WTC11 (cell line): ENCODE results near the gene MSI2. TPM values are rescaled to one million over a fixed set of nuclear protein-coding genes. Genes with fewer than 3 reads are reported as not detected.

ENCODE experiments used
- ATAC-seq: fragments of 200-7000 bp; cut with Tn5 transposase; 2 replicates; pipeline ENCODE4 v1.10.0; 2021; ENCODE audit warnings: mild to moderate bottlenecking, moderate library complexity
- CTCF ChIA-PET: fragments of 300-600 bp; sonication (Branson Sonifier 250); formaldehyde crosslinking; loops from one replicate; lab custom pipeline; 2021; ENCODE audit warnings: antibody characterized with exemption; lab: Charles Lee
- POLR2A ChIA-PET: fragments of 350-600 bp; sonication (Branson Sonifier 250); formaldehyde crosslinking; loops from one replicate; lab custom pipeline; 2021; ENCODE audit warnings: antibody characterized with exemption; lab: Charles Lee
- DNase-seq: peaks from one replicate; pipeline ENCODE4 v3.0.0; 2021; ENCODE audit warnings: low spot score
- H3K27ac Mint-ChIP-seq: 2 replicates; pipeline ENCODE4 v1.8.0; 2021; ENCODE audit warnings: mixed read lengths
- H3K27me3 Mint-ChIP-seq: 2 replicates; pipeline ENCODE4 v1.8.0; 2021; ENCODE audit warnings: low read depth, mild to moderate bottlenecking, moderate library complexity, mixed read lengths
- H3K36me3 Mint-ChIP-seq: 2 replicates; pipeline ENCODE4 v1.8.0; 2021; ENCODE audit warnings: mixed read lengths
- H3K4me1 Mint-ChIP-seq: 2 replicates; pipeline ENCODE4 v1.8.0; 2022; ENCODE audit warnings: mixed read lengths
- H3K4me3 Mint-ChIP-seq: 2 replicates; pipeline ENCODE4 v1.8.0; 2021; ENCODE audit warnings: mild to moderate bottlenecking, moderate library complexity, mixed read lengths
- H3K9me3 Mint-ChIP-seq: 2 replicates; pipeline ENCODE4 v1.8.0; 2021; ENCODE audit warnings: mixed read lengths
- E2F5 ChIP-seq: sonication (generic); formaldehyde crosslinking; IDR thresholded peaks from 2 replicates; pipeline ENCODE4 v1.8.1; 2022; ENCODE audit warnings: mild to moderate bottlenecking, moderate library complexity, missing genetic modification reagents
- EMX1 ChIP-seq: fragments of 250-450 bp; sonication (Bioruptor Pico); IDR thresholded peaks from 2 replicates; pipeline ENCODE4 v1.8.0; 2021; ENCODE audit warnings: mild to moderate bottlenecking
- ESRRA ChIP-seq: sonication (generic); formaldehyde crosslinking; IDR thresholded peaks from 2 replicates; pipeline ENCODE4 v1.8.1; 2022; ENCODE audit warnings: mild to moderate bottlenecking, missing genetic modification reagents, borderline replicate concordance
- IRF1 ChIP-seq: sonication (generic); formaldehyde crosslinking; IDR thresholded peaks from 2 replicates; pipeline ENCODE4 v1.8.0; 2023; ENCODE audit warnings: missing genetic modification reagents
- JUN ChIP-seq: sonication (generic); formaldehyde crosslinking; IDR thresholded peaks from 2 replicates; pipeline ENCODE4 v1.8.0; 2023; ENCODE audit warnings: mild to moderate bottlenecking, missing genetic modification reagents
- MXD4 ChIP-seq: fragments of 250-450 bp; sonication (Bioruptor Pico); IDR thresholded peaks from 2 replicates; pipeline ENCODE4 v1.8.0; 2021; ENCODE audit warnings: mild to moderate bottlenecking, moderate library complexity, borderline replicate concordance
- NR2C2 ChIP-seq: sonication (generic); formaldehyde crosslinking; IDR thresholded peaks from 2 replicates; pipeline ENCODE4 v1.8.0; 2022; ENCODE audit warnings: mild to moderate bottlenecking, missing genetic modification reagents
- OVOL2 ChIP-seq: fragments of 250-450 bp; sonication (Bioruptor Pico); IDR thresholded peaks from 2 replicates; pipeline ENCODE4 v1.9.0; 2021; ENCODE audit warnings: mild to moderate bottlenecking, borderline replicate concordance
- SMAD3 ChIP-seq: sonication (generic); formaldehyde crosslinking; IDR thresholded peaks from 2 replicates; pipeline ENCODE4 v1.8.0; 2022; ENCODE audit warnings: missing genetic modification reagents, mild to moderate bottlenecking, borderline replicate concordance
- SMAD4 ChIP-seq: sonication (generic); formaldehyde crosslinking; IDR thresholded peaks from 2 replicates; pipeline ENCODE4 v1.8.0; 2022; ENCODE audit warnings: mild to moderate bottlenecking, missing genetic modification reagents
- TCF7 ChIP-seq: sonication (generic); formaldehyde crosslinking; IDR thresholded peaks from 2 replicates; pipeline ENCODE4 v1.8.0; 2022; ENCODE audit warnings: mild to moderate bottlenecking, low read depth, missing genetic modification reagents, moderate library complexity
- ZNF121 ChIP-seq: sonication (generic); formaldehyde crosslinking; IDR thresholded peaks from 2 replicates; pipeline ENCODE4 v1.8.0; 2023; ENCODE audit warnings: missing genetic modification reagents
- ZNF317 ChIP-seq: sonication (generic); formaldehyde crosslinking; IDR thresholded peaks from 2 replicates; pipeline ENCODE4 v1.8.1; 2023; ENCODE audit warnings: low read depth, mild to moderate bottlenecking, moderate library complexity, missing genetic modification reagents, borderline replicate concordance
- ZNF416 ChIP-seq: fragments of 250-450 bp; sonication (Bioruptor Pico); IDR thresholded peaks from 2 replicates; pipeline ENCODE4 v1.9.0; 2021; ENCODE audit warnings: mild to moderate bottlenecking, inconsistent platforms
- ZNF425 ChIP-seq: fragments of 250-450 bp; sonication (Bioruptor Pico); conservative IDR thresholded peaks from 2 replicates; pipeline ENCODE4 v1.9.0; 2021; ENCODE audit warnings: mild to moderate bottlenecking
- total RNA-seq: library from RNA; stranded (reverse); gene quantifications from 3 replicates; pipeline ENCODE4 v1.2.3, GENCODE V29; 2021
- TF ChIP-seq, protein P1 (sequence below): sonication (generic); formaldehyde crosslinking; conservative IDR thresholded peaks from 2 replicates; pipeline ENCODE4 v1.8.1; 2023; ENCODE audit warnings: mild to moderate bottlenecking, low read depth, missing genetic modification reagents, moderate library complexity
- TF ChIP-seq, protein P2 (sequence below): sonication (generic); formaldehyde crosslinking; IDR thresholded peaks from 2 replicates; pipeline ENCODE4 v1.8.0; 2022; ENCODE audit warnings: missing genetic modification reagents
- TF ChIP-seq, protein P3 (sequence below): fragments of 250-450 bp; sonication (Bioruptor Pico); IDR thresholded peaks from 2 replicates; pipeline ENCODE4 v2.1.2; 2022; ENCODE audit warnings: mild to moderate bottlenecking, moderate library complexity

MSI2 gene
- total RNA-seq, 1 experiment from 2014 or later, result 82.1 TPM

DNA sequence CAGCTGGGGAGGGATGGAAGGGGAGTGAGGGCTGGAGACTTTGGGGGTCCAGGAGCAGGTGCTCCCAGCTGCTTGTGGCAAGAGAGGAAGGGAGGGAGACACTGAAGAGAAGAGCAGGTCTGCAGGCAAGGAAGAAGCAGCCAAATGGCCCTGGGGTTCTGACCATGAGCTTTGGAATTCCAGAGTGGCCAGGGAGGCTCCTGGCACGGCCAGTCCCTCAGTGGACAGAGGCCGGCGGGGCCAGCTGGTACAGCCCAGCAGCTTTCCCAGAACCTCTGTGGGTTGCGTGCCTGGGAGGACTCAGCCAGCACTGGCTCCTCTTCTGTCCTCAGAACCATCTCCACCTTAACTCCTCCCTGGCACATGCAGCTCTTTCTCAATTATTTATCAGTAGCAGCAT, 233.0 kb downstream of the MSI2 start:
- ChIA-PET CTCF (interaction anchor here (1.3 to 1.4 kb wide), 2 partner anchors 27 to 246 kb away, joined by 3 to 5 read pairs; no protein-coding TSS in a partner anchor), POLR2A (interaction anchor here (1.2 to 1.3 kb wide), 2 partner anchors 8 to 18 kb away, joined by 3 to 6 read pairs; no protein-coding TSS in a partner anchor)
- DNase-seq (no peak), ATAC-seq (no peak)
- Mint-ChIP-seq H3K9me3 (no peaks in the 10 kb centered on the region), H3K27me3 (no peaks in the 10 kb centered on the region; the same call in 1 of the 2 replicates), H3K4me1 (peaks cover 40% of the 10 kb centered on the region), H3K36me3 (no peaks in the 10 kb centered on the region), H3K4me3 (no peak overlapping the region), H3K27ac (no peak overlapping the region; the same call in 1 of the 2 replicates)
- TF ChIP-seq ZNF425 (CRISPR knock-in tag) (no peak), NR2C2 (CRISPR knock-in tag) (no peak)

- TF ChIP-seq JUN (CRISPR knock-in tag) (no peak), ZNF121 (CRISPR knock-in tag) (no peak), ZNF416 (CRISPR knock-in tag) (no peak), SMAD4 (CRISPR knock-in tag) (no peak)
- TF ChIP-seq, protein P1, sequence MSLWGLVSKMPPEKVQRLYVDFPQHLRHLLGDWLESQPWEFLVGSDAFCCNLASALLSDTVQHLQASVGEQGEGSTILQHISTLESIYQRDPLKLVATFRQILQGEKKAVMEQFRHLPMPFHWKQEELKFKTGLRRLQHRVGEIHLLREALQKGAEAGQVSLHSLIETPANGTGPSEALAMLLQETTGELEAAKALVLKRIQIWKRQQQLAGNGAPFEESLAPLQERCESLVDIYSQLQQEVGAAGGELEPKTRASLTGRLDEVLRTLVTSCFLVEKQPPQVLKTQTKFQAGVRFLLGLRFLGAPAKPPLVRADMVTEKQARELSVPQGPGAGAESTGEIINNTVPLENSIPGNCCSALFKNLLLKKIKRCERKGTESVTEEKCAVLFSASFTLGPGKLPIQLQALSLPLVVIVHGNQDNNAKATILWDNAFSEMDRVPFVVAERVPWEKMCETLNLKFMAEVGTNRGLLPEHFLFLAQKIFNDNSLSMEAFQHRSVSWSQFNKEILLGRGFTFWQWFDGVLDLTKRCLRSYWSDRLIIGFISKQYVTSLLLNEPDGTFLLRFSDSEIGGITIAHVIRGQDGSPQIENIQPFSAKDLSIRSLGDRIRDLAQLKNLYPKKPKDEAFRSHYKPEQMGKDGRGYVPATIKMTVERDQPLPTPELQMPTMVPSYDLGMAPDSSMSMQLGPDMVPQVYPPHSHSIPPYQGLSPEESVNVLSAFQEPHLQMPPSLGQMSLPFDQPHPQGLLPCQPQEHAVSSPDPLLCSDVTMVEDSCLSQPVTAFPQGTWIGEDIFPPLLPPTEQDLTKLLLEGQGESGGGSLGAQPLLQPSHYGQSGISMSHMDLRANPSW (CRISPR knock-in tag), result no peak
- TF ChIP-seq, protein P2, sequence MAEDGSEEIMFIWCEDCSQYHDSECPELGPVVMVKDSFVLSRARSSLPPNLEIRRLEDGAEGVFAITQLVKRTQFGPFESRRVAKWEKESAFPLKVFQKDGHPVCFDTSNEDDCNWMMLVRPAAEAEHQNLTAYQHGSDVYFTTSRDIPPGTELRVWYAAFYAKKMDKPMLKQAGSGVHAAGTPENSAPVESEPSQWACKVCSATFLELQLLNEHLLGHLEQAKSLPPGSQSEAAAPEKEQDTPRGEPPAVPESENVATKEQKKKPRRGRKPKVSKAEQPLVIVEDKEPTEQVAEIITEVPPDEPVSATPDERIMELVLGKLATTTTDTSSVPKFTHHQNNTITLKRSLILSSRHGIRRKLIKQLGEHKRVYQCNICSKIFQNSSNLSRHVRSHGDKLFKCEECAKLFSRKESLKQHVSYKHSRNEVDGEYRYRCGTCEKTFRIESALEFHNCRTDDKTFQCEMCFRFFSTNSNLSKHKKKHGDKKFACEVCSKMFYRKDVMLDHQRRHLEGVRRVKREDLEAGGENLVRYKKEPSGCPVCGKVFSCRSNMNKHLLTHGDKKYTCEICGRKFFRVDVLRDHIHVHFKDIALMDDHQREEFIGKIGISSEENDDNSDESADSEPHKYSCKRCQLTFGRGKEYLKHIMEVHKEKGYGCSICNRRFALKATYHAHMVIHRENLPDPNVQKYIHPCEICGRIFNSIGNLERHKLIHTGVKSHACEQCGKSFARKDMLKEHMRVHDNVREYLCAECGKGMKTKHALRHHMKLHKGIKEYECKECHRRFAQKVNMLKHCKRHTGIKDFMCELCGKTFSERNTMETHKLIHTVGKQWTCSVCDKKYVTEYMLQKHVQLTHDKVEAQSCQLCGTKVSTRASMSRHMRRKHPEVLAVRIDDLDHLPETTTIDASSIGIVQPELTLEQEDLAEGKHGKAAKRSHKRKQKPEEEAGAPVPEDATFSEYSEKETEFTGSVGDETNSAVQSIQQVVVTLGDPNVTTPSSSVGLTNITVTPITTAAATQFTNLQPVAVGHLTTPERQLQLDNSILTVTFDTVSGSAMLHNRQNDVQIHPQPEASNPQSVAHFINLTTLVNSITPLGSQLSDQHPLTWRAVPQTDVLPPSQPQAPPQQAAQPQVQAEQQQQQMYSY (CRISPR knock-in tag), result peak; percentile 43; the same call in 1 of the 2 replicates
- H3K9me3 Mint-ChIP-seq, result no peaks in the 10 kb centered on the region
- H3K27me3 Mint-ChIP-seq, result no peaks in the 10 kb centered on the region; the same call in 1 of the 2 replicates
- ChIA-PET CTCF (interaction anchor here (0.7 to 1.5 kb wide), 4 partner anchors 18 to 247 kb away, joined by 3 to 5 read pairs (median 4); no protein-coding TSS in a partner anchor), POLR2A (no interaction called here)
- H3K4me3 Mint-ChIP-seq, result no peak overlapping the region
- ATAC-seq (no peak), DNase-seq (no peak)
- no peaks in the 10 kb centered on the region for H3K36me3 Mint-ChIP-seq
- peaks cover 34% of the 10 kb centered on the region for H3K4me1 Mint-ChIP-seq
- H3K27ac Mint-ChIP-seq, result peak overlapping the region; percentile 85; the same call in 1 of the 2 replicates
Measured at GRCh38 chr17:57490111-57490845, 234.0 kb downstream of the MSI2 start.

DNA sequence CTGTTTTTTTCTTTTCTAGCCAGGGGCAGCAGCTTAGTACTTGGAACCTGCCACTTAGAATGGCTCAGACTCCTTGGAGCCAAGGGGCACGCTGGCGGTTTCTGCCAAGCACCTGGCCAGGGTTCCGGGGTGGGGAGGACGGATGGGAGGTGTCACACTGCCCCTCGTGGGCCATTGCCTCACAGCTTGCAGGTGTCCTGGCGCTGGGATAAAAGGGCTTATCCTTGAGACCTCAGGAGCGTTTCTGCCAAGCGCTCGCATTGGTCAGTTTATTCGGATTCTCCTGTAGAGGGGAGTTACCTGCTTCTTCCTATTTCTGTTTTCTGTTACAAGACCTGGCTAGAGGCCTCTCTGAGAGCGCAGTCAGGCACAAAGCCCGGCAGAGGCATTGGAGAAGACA, 234.6 kb downstream of the MSI2 start:
- Mint-ChIP-seq H3K4me3 (no peak overlapping the region), H3K27me3 (no peaks in the 10 kb centered on the region; the same call in 1 of the 2 replicates), H3K36me3 (no peaks in the 10 kb centered on the region), H3K4me1 (peaks cover 27% of the 10 kb centered on the region), H3K27ac (peak overlapping the region; percentile 85; the same call in 1 of the 2 replicates), H3K9me3 (no peaks in the 10 kb centered on the region)
- POLR2A ChIA-PET, result no interaction called here
- peak; percentile 59 for ATAC-seq
- DNase-seq, result no peak
- CTCF ChIA-PET, result interaction anchor here (0.6 to 2.1 kb wide), 5 partner anchors 18 to 248 kb away, joined by 3 to 8 read pairs (median 4); no protein-coding TSS in a partner anchor
- TF ChIP-seq, protein P3, sequence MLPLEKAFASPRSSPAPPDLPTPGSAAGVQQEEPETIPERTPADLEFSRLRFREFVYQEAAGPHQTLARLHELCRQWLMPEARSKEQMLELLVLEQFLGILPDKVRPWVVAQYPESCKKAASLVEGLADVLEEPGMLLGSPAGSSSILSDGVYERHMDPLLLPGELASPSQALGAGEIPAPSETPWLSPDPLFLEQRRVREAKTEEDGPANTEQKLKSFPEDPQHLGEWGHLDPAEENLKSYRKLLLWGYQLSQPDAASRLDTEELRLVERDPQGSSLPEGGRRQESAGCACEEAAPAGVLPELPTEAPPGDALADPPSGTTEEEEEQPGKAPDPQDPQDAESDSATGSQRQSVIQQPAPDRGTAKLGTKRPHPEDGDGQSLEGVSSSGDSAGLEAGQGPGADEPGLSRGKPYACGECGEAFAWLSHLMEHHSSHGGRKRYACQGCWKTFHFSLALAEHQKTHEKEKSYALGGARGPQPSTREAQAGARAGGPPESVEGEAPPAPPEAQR (CRISPR knock-in tag), result no peak
- TF ChIP-seq ESRRA (CRISPR knock-in tag), result no peak
- TF ChIP-seq MXD4 (CRISPR knock-in tag), result no peak
- no peak for TF ChIP-seq E2F5 (CRISPR knock-in tag)
- no peak for TF ChIP-seq EMX1
- TF ChIP-seq IRF1 (CRISPR knock-in tag), result no peak
- no peak for TF ChIP-seq TCF7 (CRISPR knock-in tag)
- no peak for TF ChIP-seq ZNF317 (CRISPR knock-in tag)
- TF ChIP-seq OVOL2 (CRISPR knock-in tag), result no peak
- no peak for TF ChIP-seq SMAD3 (CRISPR knock-in tag)
- no peak for TF ChIP-seq ZNF416 (CRISPR knock-in tag)
